ENCODE measurements around the gene KIRREL3.

The KIRREL3 gene

DNA sequence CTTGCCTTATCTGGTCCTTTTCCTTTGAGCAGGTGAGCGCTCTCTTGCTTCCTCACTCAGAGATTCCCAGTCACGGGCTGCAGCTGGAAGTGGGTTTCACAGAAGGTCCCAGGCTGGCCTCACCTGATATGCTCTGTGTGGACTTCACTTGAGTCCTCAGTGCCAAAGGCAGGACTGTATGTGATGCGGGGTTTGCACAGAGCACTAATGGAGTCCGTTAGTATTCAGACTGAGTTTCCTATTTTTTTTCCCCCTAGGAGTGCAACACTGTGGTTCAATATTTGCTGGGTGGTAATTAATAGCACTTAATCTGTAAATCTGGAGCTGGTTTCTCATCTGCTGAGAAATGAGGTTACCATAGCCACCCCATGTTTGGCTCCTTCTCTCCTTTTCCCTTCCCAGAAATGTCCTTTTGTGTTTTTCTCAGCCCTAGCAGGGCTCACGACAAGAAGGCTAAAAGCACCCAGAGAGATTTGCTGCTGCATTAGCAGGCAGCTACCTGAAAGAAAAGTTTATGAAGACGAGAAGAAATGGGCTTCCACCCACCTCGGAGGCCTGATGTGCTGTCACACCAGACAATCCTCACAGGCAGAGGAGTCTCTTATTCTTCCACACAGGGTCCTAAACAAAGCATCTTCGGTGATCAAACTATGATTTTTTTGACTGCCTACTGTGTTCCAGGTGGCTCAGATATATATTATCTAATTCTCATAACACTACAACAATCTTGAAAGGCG is 262.1 kb downstream of the KIRREL3 start:
- TF ChIP-seq, protein P1, sequence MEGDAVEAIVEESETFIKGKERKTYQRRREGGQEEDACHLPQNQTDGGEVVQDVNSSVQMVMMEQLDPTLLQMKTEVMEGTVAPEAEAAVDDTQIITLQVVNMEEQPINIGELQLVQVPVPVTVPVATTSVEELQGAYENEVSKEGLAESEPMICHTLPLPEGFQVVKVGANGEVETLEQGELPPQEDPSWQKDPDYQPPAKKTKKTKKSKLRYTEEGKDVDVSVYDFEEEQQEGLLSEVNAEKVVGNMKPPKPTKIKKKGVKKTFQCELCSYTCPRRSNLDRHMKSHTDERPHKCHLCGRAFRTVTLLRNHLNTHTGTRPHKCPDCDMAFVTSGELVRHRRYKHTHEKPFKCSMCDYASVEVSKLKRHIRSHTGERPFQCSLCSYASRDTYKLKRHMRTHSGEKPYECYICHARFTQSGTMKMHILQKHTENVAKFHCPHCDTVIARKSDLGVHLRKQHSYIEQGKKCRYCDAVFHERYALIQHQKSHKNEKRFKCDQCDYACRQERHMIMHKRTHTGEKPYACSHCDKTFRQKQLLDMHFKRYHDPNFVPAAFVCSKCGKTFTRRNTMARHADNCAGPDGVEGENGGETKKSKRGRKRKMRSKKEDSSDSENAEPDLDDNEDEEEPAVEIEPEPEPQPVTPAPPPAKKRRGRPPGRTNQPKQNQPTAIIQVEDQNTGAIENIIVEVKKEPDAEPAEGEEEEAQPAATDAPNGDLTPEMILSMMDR (IDR thresholded peaks at IDR 0.05; ENCODE audit: low read depth, low read length, missing control alignments): no peak
- no peak for DNase-seq (ENCODE audit: low read depth)
- H3K4me3 ChIP-seq (ENCODE audit: low read depth, low read length): no peak overlapping the region

DNA sequence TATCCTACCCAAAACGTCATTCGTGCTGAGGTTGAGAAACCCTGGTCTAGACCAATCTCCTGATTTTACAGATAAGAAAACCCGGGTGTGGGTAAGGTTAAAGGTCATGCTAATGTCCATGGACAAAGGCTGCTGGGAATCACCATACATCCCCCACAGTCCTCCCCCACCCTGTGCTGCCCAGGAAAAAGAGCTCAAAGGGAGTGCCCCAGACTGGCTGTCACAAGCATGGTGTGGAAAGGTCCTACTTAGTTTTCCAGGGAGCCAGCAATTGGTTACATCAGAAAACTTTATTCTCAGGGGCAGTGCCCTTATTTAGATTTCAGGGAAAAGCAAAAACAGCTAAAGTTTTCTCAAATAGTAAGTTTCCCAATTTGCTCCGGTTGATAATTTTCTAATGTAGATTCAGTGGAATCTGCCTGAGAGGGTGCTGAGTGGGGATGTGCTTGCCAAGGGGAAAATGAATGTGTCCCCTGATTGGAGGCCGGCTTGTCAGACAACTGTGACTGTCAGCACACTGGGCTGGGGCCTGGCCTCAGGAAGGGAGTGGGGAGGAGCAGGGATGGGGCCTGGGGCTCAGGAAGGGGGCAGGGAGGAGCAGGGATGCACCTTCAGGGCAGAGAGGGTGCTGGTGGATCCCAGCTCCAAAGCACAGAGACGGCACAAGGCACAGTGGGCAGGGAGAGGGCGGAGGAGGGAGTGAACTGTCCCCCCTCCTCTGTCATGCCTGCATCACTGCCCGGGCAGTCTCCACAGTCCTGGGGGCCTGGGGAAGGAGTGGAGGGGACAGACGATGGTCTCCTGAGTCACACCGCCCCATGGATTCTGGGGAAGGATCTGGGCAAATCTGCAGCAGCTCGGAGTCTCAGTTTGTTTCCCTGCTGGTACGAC is 263.6 kb downstream of the KIRREL3 start:
- TF ChIP-seq, protein P1 (IDR thresholded peaks at IDR 0.05; ENCODE audit: low read depth, low read length, missing control alignments): no peak
- no peak for DNase-seq (ENCODE audit: low read depth)
- H3K4me3 ChIP-seq (ENCODE audit: low read depth, low read length): no peak overlapping the region

DNA sequence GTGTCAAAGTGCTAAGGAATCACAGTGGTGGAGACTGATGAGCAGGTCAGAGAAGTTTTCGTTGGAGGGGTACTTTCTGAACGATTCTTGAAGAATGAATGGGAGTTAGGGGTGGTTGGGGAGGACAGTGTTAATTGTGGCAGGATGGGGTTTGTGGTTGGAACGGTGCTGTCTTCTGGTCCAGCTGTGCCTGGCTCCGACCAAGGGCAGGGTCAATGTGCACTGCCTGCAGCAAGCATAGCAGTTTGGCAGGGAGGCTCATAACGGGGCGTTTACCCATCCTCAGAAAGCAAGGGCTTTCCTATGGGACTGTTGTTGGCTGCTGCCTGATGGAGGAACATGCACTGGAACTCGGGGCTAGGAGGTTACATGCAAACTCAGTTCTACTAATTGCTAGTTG is 265.8 kb downstream of the KIRREL3 start:
- no peak overlapping the region for H3K4me3 ChIP-seq (ENCODE audit: low read depth, low read length)
- TF ChIP-seq, protein P1 (IDR thresholded peaks at IDR 0.05; ENCODE audit: low read depth, low read length, missing control alignments): no peak
- DNase-seq (ENCODE audit: low read depth): no peak

DNA sequence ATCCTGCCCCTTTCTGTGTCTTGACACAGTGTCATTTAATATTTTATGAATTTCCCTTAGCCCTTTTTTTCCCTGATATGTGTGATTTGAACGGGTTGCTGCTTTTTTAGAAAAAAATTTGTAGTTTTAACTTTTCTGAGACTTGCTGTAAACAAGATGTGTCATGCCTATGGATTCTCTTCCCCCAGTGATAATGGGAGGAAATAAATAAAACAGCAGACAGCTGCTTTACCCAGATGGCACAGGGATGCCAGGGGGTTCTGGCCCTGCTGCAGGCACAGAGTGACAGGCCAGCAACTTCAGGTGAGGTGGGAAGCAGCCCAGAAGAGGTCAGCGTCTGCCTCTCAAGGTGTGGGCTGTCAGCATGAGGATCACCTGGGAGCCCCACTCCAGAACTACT is 266.9 kb downstream of the KIRREL3 start:
- TF ChIP-seq, protein P1 (IDR thresholded peaks at IDR 0.05; ENCODE audit: low read depth, low read length, missing control alignments): no peak
- DNase-seq (ENCODE audit: low read depth): no peak
- no peak overlapping the region for H3K4me3 ChIP-seq (ENCODE audit: low read depth, low read length)

DNA sequence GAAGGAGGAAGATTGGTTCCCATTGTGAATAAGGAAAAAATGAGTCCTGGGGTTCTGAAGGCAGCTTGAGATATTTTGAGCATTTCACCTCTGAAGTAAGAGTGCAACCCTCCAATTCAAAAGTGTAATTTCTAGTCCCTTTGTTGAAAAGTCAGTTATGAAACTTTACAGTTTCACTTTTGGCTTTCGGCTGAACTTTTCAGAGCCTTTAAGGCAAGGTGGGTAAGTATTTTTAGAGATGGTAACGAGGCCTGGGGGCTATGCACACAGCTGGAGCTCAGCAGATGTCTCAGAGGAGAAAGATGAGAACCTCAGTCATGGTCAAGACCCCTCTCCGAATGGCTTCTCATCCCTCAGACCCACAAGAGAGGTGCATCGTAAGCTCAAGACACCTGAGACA is 267.6 kb downstream of the KIRREL3 start:
- H3K4me3 ChIP-seq (ENCODE audit: low read depth, low read length): no peak overlapping the region; the same call in 1 of the 2 replicates
- TF ChIP-seq, protein P1 (IDR thresholded peaks at IDR 0.05; ENCODE audit: low read depth, low read length, missing control alignments): no peak
- peak; percentile 48 for DNase-seq (ENCODE audit: low read depth)

DNA sequence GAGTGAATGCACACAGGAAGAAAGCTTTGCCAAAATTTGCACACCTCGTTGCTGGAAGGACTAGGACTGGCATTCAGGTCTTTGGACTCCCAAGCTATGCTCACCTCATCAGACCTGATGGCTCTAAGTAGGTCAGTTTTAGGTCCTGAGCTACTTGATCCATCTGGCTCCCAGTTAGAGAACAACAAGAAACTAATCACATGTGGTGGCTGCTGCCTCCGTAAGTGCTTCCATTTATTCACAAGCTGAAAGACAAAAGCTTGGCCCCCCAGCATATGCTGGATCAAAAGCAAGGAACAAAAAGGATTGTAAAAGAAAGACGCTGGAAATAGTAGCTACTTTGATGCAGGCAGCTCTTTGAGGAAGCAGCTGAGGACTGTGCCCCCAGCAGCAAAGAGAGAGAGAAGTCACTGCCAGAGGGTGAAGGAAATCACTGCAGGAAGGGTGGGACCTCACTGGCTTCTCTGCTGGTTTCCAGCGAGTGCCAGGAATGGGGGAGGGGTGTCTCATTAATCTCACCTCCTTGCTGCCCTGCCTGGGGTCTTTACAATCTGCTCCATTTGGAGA is 268.9 kb downstream of the KIRREL3 start:
- no peak overlapping the region for H3K4me3 ChIP-seq (ENCODE audit: low read depth, low read length)
- DNase-seq (ENCODE audit: low read depth): no peak
- TF ChIP-seq, protein P1 (IDR thresholded peaks at IDR 0.05; ENCODE audit: low read depth, low read length, missing control alignments): no peak
